B cell (primary cell): Measurements from ENCODE around the gene CALN1. TPM values are rescaled to one million over a fixed set of nuclear protein-coding genes. Genes with fewer than 3 reads are reported as not detected.

Source experiments
- ATAC-seq: fragments of 200-7000 bp; cut with Tn5 transposase; one replicate; pipeline ENCODE4 v1.10.0; 2021; ENCODE audit warnings: low read depth, mild to moderate bottlenecking, moderate number of reproducible peaks, moderate library complexity
- CTCF ChIA-PET: fragments of 350-600 bp; sonication (Branson Sonifier 250); formaldehyde crosslinking; loops from one replicate; lab custom pipeline; 2021; ENCODE audit warnings: antibody characterized with exemption, inconsistent platforms; lab: Charles Lee
- POLR2A ChIA-PET: fragments of 350-600 bp; sonication (Branson Sonifier 250); formaldehyde crosslinking; loops from one replicate; lab custom pipeline; 2021; ENCODE audit warnings: antibody characterized with exemption; lab: Charles Lee
- DNase-seq: peaks from one replicate; pipeline ENCODE4 v3.0.0; 2013
- H2AFZ ChIP-seq: 2 replicates; pipeline ENCODE4 v1.6.1; 2012; ENCODE audit warnings: mild to moderate bottlenecking, low read depth, low read length; ENCODE audit not compliant: insufficient read depth, poor library complexity, severe bottlenecking
- H3K27ac ChIP-seq, 2 donors: 1 replicate in 1 of 2; 2 replicates in 1 of 2; pipeline ENCODE4 v1.5.1; 2012 to 2013; ENCODE audit warnings: low read length in 2 of 2, mild to moderate bottlenecking in 2 of 2, moderate library complexity in 1 of 2
- H3K27me3 ChIP-seq, 4 experiments: fragments of 200-600 bp in 1 of 4; sonication (generic) in 1 of 4; replicated peaks in 1 of 4; 1 replicate in 2 of 4; 2 replicates in 2 of 4; pipeline versions ENCODE4 v1.6.1 to v1.7.0; 2013 to 2016; ENCODE audit warnings: low read length in 3 of 4, mild to moderate bottlenecking in 2 of 4, mixed read lengths in 1 of 4, moderate library complexity in 1 of 4; ENCODE audit not compliant: insufficient read depth in 4 of 4, control insufficient read depth in 3 of 4; ENCODE audit errors: control extremely low read depth in 1 of 4
- H3K36me3 ChIP-seq, 2 experiments: replicated peaks in 1 of 2; 1 replicate in 1 of 2; 2 replicates in 1 of 2; pipeline versions ENCODE4 v1.6.1 to v1.7.1; 2013; ENCODE audit warnings: low read length in 1 of 2; ENCODE audit not compliant: insufficient read depth in 2 of 2, control insufficient read depth in 1 of 2; ENCODE audit errors: control extremely low read depth in 1 of 2, extremely low read depth in 1 of 2
- H3K4me1 ChIP-seq, 2 donors: fragments of 200-600 bp in 1 of 2; sonication (generic) in 1 of 2; 1 replicate in 1 of 2; 2 replicates in 1 of 2; pipeline versions ENCODE4 v1.5.1 to v1.6.1; 2013 to 2017; ENCODE audit warnings: low read length in 2 of 2; ENCODE audit not compliant: control insufficient read depth in 2 of 2, insufficient read depth in 2 of 2
- H3K4me2 ChIP-seq: replicated peaks from 2 replicates; pipeline ENCODE3; 2012; ENCODE audit warnings: mild to moderate bottlenecking, low read depth, low read length; ENCODE audit not compliant: poor library complexity, severe bottlenecking
- H3K4me3 ChIP-seq, 5 experiments: fragments of 200-600 bp in 1 of 5; sonication (generic) in 1 of 5; 1 replicate in 3 of 5; 2 replicates in 2 of 5; pipeline versions ENCODE4 v1.5.1 to v1.7.0; 2011 to 2016; ENCODE audit warnings: low read length in 4 of 5, mild to moderate bottlenecking in 4 of 5, low read depth in 2 of 5, control low read depth in 1 of 5, moderate library complexity in 1 of 5; ENCODE audit not compliant: insufficient read depth in 1 of 5; ENCODE audit errors: control extremely low read depth in 1 of 5, extremely low read depth in 1 of 5
- H3K79me2 ChIP-seq: fragments of 200-600 bp; sonication (generic); one replicate; pipeline ENCODE4 v1.6.0; 2016; ENCODE audit warnings: low read length; ENCODE audit not compliant: control insufficient read depth, insufficient read depth
- H3K9ac ChIP-seq: fragments of 200-600 bp; sonication (generic); 2 replicates; pipeline ENCODE4 v1.6.1; 2017; ENCODE audit warnings: mild to moderate bottlenecking, low read length, moderate library complexity
- H3K9me3 ChIP-seq, 3 donors: one replicate each; pipeline versions ENCODE4 v1.6.1 to v1.7.1; 2013; ENCODE audit warnings: low read length in 2 of 3; ENCODE audit not compliant: control insufficient read depth in 2 of 3, insufficient read depth in 1 of 3; ENCODE audit errors: control extremely low read depth in 1 of 3
- H4K20me1 ChIP-seq: 2 replicates; pipeline ENCODE4 v1.6.0; 2012; ENCODE audit warnings: mild to moderate bottlenecking, low read length; ENCODE audit not compliant: insufficient read depth, control insufficient read depth, poor library complexity, severe bottlenecking
- H3K27ac Mint-ChIP-seq: one replicate; pipeline ENCODE4 v1.8.0; 2021; ENCODE audit warnings: mixed read lengths
- H3K27me3 Mint-ChIP-seq: one replicate; pipeline ENCODE4 v1.8.0; 2021; ENCODE audit warnings: mixed read lengths
- H3K4me1 Mint-ChIP-seq: one replicate; pipeline ENCODE4 v1.8.0; 2021; ENCODE audit warnings: mixed read lengths
- H3K4me3 Mint-ChIP-seq: one replicate; pipeline ENCODE4 v1.8.0; 2021; ENCODE audit warnings: mixed read lengths
- H3K9me3 Mint-ChIP-seq: one replicate; pipeline ENCODE4 v1.8.0; 2022; ENCODE audit warnings: mixed read lengths; ENCODE audit not compliant: insufficient read depth
- EZH2 ChIP-seq: IDR thresholded peaks from 2 replicates; pipeline ENCODE4 v1.6.1; 2012; ENCODE audit warnings: borderline replicate concordance, low read depth, mild to moderate bottlenecking, moderate library complexity, low read length; ENCODE audit not compliant: insufficient read depth, poor library complexity, severe bottlenecking
- WGBS: methylation state at CpG from one replicate; pipeline ENCODE4 v1.1.5; 2013; ENCODE audit warnings: missing lambda C conversion rate; ENCODE audit not compliant: insufficient coverage; 5-methylcytosine and 5-hydroxymethylcytosine counted together
- intact Hi-C: fragments of 100-400 bp; cut with micrococcal nuclease; formaldehyde crosslinking; loops from one replicate; pipeline ENCODE4 v1.10.0; 2022
- polyA plus RNA-seq: library from polyadenylated mRNA; depleted of rRNA; stranded (reverse); fragments of >200 nt; gene quantifications from 2 replicates; pipeline ENCODE4 v1.2.3, GENCODE V29; 2012
- total RNA-seq, 2 donors: library from RNA; stranded (reverse); fragments of 120-200 nt in 1 of 2; gene quantifications; 1 replicate in 1 of 2; 2 replicates in 1 of 2; pipeline versions ENCODE4 v1.2.3 to v1.2.4, GENCODE V29; 2013 to 2022
- TF ChIP-seq, protein P1 (sequence below): fragments of 200-600 bp; IDR thresholded peaks from one replicate; pipeline ENCODE4 v1.8.0; 2022; ENCODE audit warnings: antibody characterized with exemption, mild to moderate bottlenecking

Gene CALN1
- total and polyA plus RNA-seq, 2 donors (not counting 1 experiment from before 2014, with no cell fraction given) = not detected

DNA sequence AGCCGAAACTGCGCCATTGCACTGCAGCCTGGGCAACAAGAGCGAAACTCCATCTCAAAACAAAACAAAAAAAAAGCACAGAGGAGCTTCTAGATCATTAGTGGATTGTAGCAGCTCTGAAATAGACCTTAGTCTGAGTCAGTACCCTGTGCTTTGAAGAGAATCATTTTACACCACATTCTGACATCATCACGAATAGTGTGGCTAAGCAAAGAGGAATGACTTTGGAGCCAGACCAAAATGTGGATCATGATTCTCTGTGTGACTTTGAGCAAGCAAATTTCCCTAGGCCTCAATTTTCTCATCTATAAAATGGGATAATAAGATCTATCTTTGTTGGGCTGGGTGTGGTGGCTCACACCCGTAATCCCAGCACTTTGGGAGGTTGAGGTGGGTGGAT is 618.9 kb downstream of the CALN1 start:
- H3K36me3 ChIP-seq = no peaks in the 10 kb centered on the region
- no peaks in the 10 kb centered on the region for H3K4me1 ChIP-seq
- H3K4me2 ChIP-seq = no peak overlapping the region
- Mint-ChIP-seq H3K9me3 (peaks cover 2% of the 10 kb centered on the region), H3K4me1 (no peaks in the 10 kb centered on the region), H3K27ac (no peak overlapping the region), H3K4me3 (no peak overlapping the region), H3K27me3 (no peaks in the 10 kb centered on the region)
- DNase-seq (no peak), ATAC-seq (no peak)
- no peaks in the 10 kb centered on the region for H4K20me1 ChIP-seq
- intact Hi-C loops = no loop called here
- H3K27me3 ChIP-seq = no peaks in the 10 kb centered on the region
- peaks cover 0 to 17% (median 0%) of the 10 kb centered on the region in 3 donors for H3K9me3 ChIP-seq
- ChIA-PET CTCF (no interaction called here), POLR2A (no interaction called here)
- no peak overlapping the region for H2AFZ ChIP-seq
- H3K4me3 ChIP-seq = no peak overlapping the region
- no peak for TF ChIP-seq EZH2
- TF ChIP-seq, protein P1, sequence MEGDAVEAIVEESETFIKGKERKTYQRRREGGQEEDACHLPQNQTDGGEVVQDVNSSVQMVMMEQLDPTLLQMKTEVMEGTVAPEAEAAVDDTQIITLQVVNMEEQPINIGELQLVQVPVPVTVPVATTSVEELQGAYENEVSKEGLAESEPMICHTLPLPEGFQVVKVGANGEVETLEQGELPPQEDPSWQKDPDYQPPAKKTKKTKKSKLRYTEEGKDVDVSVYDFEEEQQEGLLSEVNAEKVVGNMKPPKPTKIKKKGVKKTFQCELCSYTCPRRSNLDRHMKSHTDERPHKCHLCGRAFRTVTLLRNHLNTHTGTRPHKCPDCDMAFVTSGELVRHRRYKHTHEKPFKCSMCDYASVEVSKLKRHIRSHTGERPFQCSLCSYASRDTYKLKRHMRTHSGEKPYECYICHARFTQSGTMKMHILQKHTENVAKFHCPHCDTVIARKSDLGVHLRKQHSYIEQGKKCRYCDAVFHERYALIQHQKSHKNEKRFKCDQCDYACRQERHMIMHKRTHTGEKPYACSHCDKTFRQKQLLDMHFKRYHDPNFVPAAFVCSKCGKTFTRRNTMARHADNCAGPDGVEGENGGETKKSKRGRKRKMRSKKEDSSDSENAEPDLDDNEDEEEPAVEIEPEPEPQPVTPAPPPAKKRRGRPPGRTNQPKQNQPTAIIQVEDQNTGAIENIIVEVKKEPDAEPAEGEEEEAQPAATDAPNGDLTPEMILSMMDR = no peak
- no peaks in the 10 kb centered on the region for H3K79me2 ChIP-seq
- WGBS = no CpG with 5 or more reads among the region's 5 CpGs
- H3K9ac ChIP-seq = no peak overlapping the region
- no peak overlapping the region for H3K27ac ChIP-seq

- no peak for DNase-seq
- H3K79me2 ChIP-seq = no peaks in the 10 kb centered on the region
- H3K36me3 ChIP-seq = no peaks in the 10 kb centered on the region
- no peak overlapping the region for H2AFZ ChIP-seq
- H3K27me3 Mint-ChIP-seq = no peaks in the 10 kb centered on the region
- no peak for ATAC-seq
- H3K27ac ChIP-seq = no peak overlapping the region
- no peak overlapping the region for H3K27ac Mint-ChIP-seq
- intact Hi-C loops = no loop called here
- peaks cover 9% of the 10 kb centered on the region for H3K9me3 Mint-ChIP-seq
- POLR2A ChIA-PET = no interaction called here
- no peak overlapping the region for H3K9ac ChIP-seq
- no peak overlapping the region for H3K4me3 ChIP-seq
- no peaks in the 10 kb centered on the region for H3K27me3 ChIP-seq
- WGBS = 97% methylated on average over 15 of the region's 15 CpGs
- H3K4me1 Mint-ChIP-seq = no peaks in the 10 kb centered on the region
- no peak overlapping the region for H3K4me2 ChIP-seq
- H3K4me1 ChIP-seq = no peaks in the 10 kb centered on the region
- H3K9me3 ChIP-seq = peaks cover 0 to 25% (median 15%) of the 10 kb centered on the region in 3 donors
- H3K4me3 Mint-ChIP-seq = no peak overlapping the region
- CTCF ChIA-PET = no interaction called here
- TF ChIP-seq, protein P1 = no peak
- no peak for TF ChIP-seq EZH2
- no peaks in the 10 kb centered on the region for H4K20me1 ChIP-seq
These were observed 624.6 kb downstream of the CALN1 start for GRCh38 chr7:71787513-71787912.
